MM.1S (cell line): ENCODE results near the gene RAB3IL1.

Experiments
- CTCF ChIP-seq: fragments of 300-600 bp; sonication (generic); IDR thresholded peaks from 2 replicates; pipeline ENCODE4 v1.5.1; 2016; ENCODE audit warnings: antibody characterized with exemption, low read length, mixed read lengths
- EZH2phosphoT487 ChIP-seq: fragments of 300-600 bp; sonication (generic); IDR thresholded peaks from 2 replicates; pipeline ENCODE4 v1.6.1; 2018; ENCODE audit warnings: antibody characterized with exemption, low read length

GRCh38 chr11:61906522-61906909 lies 10.8 kb downstream of the RAB3IL1 start:
- TF ChIP-seq CTCF = no peak
- TF ChIP-seq EZH2phosphoT487 = no peak
